ENCODE measurements around the gene PSG11.
A peak's percentile ranks its signal among the peaks of the same experiment; 100 is the strongest.
"Not testable (repeated sequence)": the region's sequence is repeated elsewhere in the genome, so short reads cannot be mapped to it uniquely, and the experiment has no call there.

The PSG11 gene

DNA sequence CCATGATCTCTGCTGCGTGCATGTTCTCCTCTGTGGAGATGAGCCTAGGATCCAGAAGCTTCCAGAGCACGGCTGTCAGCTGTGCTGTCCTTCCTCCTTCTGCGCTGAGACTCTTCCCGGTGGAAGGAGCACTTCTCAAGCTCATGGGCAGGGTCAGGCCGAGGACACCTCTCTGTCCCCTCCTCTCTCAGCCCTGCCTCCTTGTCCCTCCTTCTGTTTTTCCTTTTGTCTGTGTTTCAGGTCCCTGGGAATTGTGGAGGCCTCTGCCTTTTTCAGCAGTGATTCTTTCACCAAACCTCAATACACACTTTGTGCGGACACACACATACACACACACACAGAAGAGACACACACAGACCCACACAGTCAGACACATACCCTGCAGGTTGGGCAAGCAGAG, at the start of gene PSG11:
Gene PSG11 (minus strand): TSS at position 101 of the 400 bp plus-strand sequence. CDS start 97 bp downstream, at position 4.
- not testable (repeated sequence) for H3K4me3 ChIP-seq (ENCODE audit: low read depth, low read length)

DNA sequence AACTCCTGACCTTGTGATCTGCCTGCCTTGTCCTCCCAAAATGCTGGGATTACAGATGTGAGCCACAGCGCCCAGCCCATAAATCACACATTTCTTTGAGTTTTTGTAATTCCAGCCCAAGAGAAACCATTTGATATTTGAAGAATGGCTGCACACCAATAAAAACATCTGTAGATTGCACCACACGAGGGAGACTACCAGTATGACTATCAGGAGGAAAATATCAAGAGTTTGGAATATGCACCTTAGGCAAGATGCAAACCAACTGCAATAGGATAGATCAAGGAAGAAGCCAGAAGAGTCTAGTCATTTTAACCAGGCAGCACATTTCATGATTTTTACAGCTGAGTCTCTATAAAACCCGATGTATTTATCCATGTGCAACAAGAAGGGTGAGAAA, 36.1 kb upstream of the PSG11 start:
- not testable (repeated sequence) for H3K4me3 ChIP-seq (ENCODE audit: low read depth, low read length)

DNA sequence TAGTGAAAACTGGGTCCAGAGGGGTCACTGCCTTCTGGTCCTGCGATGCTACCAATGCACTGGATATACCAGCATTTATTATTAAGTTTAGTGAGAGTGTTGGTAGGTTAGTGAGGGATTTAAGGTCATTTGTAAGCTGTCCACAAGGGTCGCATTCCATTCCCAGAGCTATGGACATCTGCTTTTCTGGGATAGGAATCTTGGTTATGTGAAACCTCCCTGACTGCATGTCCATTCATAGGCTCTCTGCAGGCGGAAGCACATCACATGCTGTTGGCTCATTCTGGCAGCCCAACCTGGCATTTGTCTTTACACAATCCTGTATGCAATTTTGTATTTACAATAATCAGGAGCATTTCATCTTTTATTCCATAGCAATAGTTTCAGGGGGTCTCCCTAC, 35.1 kb upstream of the PSG11 start:
- H3K4me3 ChIP-seq (ENCODE audit: low read depth, low read length), result not testable (repeated sequence)

DNA sequence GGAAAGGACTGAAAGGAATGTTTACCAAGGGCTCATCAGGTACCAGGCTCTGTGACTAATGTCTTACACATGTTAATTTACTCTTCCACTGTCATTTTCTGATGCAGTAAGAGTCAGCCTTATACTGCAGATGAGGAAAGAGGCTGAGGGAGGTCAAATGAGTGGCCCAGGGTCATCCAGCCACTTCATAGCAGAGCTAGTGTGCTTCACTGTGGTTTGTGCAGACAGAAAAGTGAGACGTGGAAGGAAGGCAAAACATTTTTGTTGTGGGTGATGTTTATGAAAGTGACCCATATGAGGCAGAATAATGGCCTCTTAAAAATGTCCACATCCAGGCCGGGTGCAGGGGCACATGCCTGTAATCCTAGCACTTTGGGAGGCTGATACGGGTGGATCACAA, 34.0 kb upstream of the PSG11 start:
- not testable (repeated sequence) for H3K4me3 ChIP-seq (ENCODE audit: low read depth, low read length)

DNA sequence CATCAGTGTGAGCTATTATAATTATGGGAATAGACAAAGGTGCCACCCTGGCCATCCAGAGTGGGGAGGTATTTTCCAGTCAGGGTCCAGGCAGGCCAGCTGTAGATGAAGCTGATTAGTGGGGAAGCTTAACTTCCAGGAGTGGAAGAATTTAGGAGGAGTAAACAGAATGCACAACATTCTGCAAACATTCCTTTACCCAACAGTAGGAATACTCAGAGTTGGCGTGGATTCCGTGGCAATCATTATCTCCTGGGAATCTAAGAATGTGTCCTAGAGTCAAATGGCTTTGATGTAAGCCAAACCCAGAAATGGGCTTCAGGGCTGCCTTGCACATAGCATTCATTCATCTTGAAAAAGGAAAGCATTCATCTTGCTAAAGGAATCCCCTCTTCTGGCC, 33.2 kb upstream of the PSG11 start:
- H3K4me3 ChIP-seq (ENCODE audit: low read depth, low read length), result not testable (repeated sequence)

DNA sequence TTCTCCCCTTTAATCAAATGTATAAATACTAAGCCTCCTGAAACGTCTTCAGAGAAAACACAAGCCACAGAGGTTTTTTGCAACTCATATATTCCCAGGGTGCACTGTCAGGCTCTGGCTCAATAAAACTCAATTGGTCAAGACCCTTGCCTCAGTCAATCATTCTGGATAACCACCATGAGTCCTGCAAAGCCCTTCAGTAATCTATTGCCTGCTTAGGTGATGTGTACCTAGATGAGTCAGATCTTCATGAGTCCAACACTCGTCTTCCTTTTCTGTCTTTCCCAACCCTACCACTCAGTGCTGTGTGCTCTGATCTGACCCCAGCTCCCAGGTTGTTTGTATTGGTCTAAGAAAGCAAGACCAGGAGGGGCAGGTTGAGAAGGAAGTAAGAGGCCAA, 32.2 kb upstream of the PSG11 start:
- not testable (repeated sequence) for H3K4me3 ChIP-seq (ENCODE audit: low read depth, low read length)

DNA sequence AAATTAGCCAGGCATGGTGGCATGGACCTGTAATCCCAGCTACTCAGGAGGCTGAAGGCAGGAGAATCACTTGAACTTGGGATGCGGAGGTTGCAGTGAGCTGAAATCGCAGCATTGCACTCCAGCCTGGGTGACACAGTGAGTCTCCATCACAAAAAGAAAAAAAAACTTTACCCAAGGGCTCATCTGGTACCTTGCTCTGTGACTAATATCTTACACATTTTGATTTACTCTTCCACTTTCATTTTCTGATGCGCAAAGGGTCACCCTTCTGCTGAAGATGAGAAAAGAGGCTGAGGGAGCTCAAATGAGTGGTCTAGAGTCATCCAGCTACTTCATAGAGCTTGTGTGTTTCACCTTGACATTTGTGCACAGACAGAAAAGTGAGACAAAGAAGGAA, 21.7 kb upstream of the PSG11 start:
- H3K4me3 ChIP-seq (ENCODE audit: low read depth, low read length), result not testable (repeated sequence)

DNA sequence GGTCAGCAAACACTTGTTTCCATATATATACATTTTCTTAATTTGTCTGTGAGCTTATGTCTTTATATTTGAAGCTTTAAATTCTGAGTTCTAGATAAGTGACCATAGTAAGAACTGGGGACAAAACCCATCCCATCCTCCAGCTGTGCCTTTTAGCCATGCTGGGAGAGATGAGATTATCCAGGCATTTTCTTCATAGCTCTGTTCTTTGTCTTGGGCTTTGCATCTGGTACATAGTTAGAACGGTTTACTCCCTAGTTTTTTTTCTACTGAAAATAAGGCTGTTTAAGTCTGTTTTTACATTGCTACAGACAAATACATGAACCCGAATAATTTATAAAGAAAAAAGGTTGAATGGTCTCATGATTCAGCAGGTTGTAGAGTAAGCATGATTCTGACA, 20.3 kb upstream of the PSG11 start:
- H3K4me3 ChIP-seq (ENCODE audit: low read depth, low read length), result not testable (repeated sequence)

DNA sequence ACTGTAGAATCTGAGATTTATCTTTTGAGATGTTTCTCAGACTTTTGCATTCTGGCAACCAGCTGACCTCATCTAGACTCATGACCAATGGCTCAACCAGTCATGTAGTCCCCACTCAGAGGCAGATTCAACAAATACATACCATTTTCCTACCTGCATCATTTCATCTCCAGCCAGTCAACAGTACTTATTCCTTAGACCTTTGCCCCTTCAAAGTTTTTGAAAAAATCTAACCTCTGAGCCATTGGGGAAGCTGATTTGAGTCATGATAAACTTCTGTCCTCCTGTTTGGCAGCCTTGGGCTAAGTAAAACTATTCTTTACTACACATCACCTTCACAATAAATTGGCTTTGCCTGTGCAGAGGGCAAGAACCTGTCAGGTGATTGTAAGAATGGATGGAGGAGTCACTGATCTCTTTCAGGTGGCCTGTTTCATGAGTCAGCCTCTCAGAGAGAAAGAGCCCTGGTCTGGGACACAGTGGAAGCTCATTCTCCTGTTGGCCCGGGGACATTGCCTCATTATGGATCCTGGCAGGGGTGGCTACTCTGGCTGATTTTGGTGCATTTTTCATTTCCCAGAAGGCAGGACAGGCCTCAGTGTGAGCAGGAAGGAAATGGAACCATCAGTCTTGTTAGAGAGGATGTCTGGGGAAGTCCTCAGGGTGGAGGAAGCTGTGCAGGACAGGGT, 17.4 kb upstream of the PSG11 start:
- H3K4me3 ChIP-seq (ENCODE audit: low read depth, low read length), result not testable (repeated sequence)

DNA sequence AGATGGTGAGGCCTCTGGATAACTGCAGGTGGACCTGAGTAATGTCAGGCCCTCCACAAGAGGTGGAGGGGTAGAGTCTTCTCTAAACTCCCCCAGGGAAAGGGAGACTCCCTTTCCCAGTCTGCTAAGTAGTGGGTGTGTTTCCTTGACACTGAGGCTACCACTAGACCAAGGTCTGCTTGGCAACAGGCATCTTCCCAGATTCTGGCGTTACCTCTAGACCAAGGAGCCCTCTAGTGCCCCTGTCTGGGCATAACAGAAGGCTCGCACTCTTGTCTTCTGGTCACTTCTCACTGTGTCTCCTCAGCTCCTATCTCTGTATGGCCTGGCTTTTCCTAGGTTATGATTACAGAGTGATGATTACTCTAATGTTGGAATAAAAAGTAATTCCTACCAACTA, 5.4 kb upstream of the PSG11 start:
- not testable (repeated sequence) for H3K4me3 ChIP-seq (ENCODE audit: low read depth, low read length)
- TF ChIP-seq, protein P1, sequence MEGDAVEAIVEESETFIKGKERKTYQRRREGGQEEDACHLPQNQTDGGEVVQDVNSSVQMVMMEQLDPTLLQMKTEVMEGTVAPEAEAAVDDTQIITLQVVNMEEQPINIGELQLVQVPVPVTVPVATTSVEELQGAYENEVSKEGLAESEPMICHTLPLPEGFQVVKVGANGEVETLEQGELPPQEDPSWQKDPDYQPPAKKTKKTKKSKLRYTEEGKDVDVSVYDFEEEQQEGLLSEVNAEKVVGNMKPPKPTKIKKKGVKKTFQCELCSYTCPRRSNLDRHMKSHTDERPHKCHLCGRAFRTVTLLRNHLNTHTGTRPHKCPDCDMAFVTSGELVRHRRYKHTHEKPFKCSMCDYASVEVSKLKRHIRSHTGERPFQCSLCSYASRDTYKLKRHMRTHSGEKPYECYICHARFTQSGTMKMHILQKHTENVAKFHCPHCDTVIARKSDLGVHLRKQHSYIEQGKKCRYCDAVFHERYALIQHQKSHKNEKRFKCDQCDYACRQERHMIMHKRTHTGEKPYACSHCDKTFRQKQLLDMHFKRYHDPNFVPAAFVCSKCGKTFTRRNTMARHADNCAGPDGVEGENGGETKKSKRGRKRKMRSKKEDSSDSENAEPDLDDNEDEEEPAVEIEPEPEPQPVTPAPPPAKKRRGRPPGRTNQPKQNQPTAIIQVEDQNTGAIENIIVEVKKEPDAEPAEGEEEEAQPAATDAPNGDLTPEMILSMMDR (IDR thresholded peaks at IDR 0.05; ENCODE audit: borderline replicate concordance, insufficient read depth, low read depth, low read length), result peak; percentile 13; the same call in 1 of the 2 replicates

DNA sequence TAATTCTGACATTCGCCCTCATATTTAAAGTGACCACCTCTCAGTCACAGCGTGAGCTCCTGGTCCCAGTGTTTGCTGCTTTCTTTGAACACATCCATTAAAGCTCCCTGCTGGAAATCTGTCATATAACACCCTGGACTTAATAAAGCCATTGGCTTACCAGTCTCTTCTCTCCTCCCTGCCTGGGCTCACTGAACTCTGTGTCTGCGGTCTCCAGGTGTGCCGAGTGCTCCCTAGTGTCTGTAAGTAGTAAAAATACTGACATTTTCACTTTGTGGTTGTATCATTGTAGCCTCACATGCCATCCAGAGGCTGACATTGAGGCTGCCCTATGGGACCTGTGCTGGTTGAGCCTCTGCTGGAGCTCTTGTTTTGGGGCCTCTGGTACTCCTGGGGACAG, 2.6 kb upstream of the PSG11 start:
- no peak overlapping the region for H3K4me3 ChIP-seq (ENCODE audit: low read depth, low read length)
- TF ChIP-seq, protein P1 (IDR thresholded peaks at IDR 0.05; ENCODE audit: borderline replicate concordance, insufficient read depth, low read depth, low read length), result no peak

DNA sequence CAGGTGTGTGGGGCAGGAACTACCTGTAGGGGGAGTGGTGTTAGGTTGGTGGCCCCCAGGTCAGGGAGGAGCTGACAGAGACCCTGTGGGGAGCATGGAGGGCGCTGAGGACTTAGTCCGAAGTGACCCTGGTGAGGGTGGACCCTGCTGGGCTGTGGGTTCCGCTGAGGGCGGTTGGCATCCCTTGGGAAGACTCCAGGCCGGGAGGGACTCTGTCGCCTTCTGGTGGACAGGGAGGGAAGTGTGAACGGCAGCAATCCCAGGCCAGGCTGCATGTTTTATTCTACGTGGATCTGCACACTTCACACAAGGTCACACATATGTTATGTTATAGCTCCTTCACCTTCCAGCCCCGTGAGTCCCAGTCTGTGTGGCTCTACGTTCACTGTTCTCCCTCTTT, 1.7 kb upstream of the PSG11 start:
- TF ChIP-seq, protein P1 (IDR thresholded peaks at IDR 0.05; ENCODE audit: borderline replicate concordance, insufficient read depth, low read depth, low read length), result 0 out of 2 replicates have a peak, but pooled peaks have one; percentile 18
- H3K4me3 ChIP-seq (ENCODE audit: low read depth, low read length), result not testable (repeated sequence)

DNA sequence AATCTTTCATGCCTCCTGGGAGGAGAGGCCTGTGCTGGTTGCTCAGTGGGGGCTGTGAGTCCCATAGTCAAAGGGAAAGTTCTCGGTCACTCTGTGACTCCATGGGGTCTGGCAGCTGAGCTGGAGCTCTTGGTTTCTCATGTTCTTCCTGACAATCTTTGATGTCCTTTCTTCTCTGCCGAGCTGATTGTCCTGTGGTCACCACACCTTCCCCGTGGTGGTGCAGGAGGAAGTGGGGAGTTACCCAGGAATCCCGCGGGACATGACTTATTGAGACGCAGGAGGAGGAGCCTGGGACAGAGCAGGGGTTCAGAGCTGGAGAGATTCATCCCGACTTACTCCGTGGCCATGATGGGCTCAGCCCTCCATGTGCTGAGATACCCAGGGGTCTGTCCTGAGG, 792 bp upstream of the PSG11 start:
- not testable (repeated sequence) for H3K4me3 ChIP-seq (ENCODE audit: low read depth, low read length)

DNA sequence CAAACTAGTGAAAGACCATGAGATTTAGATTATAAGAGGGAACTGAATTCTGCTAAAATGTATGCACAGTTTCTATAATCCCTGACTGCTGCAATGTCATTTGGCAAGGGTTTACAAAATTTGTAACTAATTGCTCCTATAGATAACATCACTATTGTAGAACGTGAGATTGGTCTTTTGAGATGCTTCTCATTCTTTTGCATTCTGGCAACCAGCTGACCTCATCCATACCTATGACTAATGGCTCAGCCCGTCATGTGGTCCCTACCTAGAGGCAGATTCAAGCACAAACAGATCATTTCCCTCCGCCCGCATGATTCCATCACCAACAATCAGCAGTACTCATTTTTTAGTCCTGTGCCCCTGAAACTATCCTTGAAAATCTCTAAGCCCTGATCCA, 4.2 kb downstream of the PSG11 start:
- H3K4me3 ChIP-seq (ENCODE audit: low read depth, low read length), result not testable (repeated sequence)

DNA sequence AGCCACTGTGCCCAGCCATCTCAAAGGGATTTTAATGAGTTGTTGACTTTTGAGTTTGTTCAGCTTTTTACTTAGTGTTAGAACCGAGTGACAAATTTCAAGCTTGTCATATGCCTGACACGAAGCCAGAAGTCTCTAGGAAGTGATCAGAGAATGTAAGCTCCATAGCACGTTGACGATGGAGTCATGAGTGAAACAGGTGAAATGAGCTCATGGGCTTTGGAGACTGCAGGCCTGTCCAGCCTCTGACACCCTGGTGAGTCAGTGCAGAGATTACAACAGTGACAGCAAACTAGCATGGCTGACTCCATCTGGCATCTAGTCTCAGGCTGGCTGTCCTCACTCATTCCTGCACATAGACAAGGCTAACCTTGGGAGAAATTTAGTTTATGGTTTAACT, 4.6 kb downstream of the PSG11 start:
- not testable (repeated sequence) for H3K4me3 ChIP-seq (ENCODE audit: low read depth, low read length)

DNA sequence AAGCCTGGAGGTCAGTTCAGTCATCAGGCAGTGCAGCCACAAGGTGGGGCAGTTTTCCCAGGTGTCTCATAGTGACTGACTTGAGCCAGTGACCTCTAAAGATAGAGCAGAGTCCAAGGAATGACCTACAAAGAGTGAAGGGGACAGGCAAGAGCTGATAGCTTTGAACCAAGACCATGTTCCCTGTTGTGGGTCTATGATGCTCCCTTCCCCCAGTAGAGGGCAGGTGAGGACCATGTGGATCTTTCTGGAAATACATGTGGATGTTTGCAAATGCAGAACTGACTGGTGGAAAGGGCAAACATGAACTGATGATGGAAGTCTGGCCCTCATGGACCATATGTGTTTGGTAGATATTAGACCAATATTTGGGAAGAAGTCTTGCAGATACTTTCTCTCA, 6.7 kb downstream of the PSG11 start:
- not testable (repeated sequence) for H3K4me3 ChIP-seq (ENCODE audit: low read depth, low read length)

DNA sequence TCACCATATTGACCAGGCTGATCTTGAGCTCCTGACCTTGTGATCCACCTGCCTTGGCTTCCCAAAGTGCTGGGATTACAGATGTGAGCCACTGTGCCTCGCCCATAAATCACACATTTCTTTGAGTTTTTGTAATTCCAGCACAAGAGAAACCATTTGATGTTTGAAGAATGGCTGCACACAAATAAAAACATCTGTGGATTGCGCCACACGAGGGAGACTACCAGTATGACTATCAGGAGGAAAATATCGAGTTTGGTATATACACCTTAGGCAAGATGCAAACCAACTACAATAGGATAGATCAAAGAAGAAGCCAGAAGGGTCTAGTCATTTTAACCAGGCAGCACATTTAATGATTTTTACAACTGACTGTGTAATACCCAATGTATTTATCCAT, 20.4 kb downstream of the PSG11 start:
- H3K4me3 ChIP-seq (ENCODE audit: low read depth, low read length), result not testable (repeated sequence)

DNA sequence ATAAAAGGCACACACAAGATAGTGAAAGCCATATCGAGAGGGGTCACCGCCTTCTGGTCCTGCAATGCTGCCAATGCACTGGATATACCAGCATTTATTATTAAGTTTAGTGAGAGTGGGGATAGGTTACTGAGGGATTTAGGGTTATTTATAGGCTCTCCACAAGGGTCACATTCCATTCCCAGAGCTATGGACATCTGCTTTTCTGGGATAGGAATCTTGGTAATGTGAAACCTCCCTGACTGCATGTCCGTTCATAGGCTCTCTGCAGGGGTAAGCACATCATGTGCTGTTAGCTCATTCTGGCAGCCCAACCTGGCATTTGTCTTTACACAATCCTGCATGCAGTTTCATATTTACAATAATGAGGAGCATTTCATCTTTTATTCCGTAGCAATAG, 21.4 kb downstream of the PSG11 start:
- H3K4me3 ChIP-seq (ENCODE audit: low read depth, low read length), result not testable (repeated sequence)
